Neural progenitor cell (in vitro differentiated cells): ENCODE measurements around the gene SP100. TPM values are rescaled to one million over a fixed set of nuclear protein-coding genes. Genes with fewer than 3 reads are reported as not detected.

Experiments used
- DNase-seq: peaks from one replicate; pipeline ENCODE4 v3.0.0-alpha.2; 2016; ENCODE audit warnings: low spot score
- H2AFZ ChIP-seq: fragments of 200-600 bp; sonication (generic); replicated peaks from 2 replicates; pipeline ENCODE4 v1.6.1; 2016; ENCODE audit warnings: antibody characterized with exemption
- H3F3A ChIP-seq: fragments of 200-600 bp; sonication (generic); 2 replicates; pipeline ENCODE4 v1.6.1; 2016; ENCODE audit warnings: antibody characterized with exemption, low read depth
- H3K27ac ChIP-seq: fragments of 200-600 bp; sonication (generic); 2 replicates; pipeline ENCODE4 v1.5.1; 2016; ENCODE audit warnings: mild to moderate bottlenecking
- H3K27me3 ChIP-seq: fragments of 200-600 bp; sonication (generic); 2 replicates; pipeline ENCODE4 v1.6.1; 2016; ENCODE audit warnings: mild to moderate bottlenecking, moderate library complexity
- H3K36me3 ChIP-seq: fragments of 200-600 bp; sonication (generic); 2 replicates; pipeline ENCODE4 v1.5.1; 2016
- H3K4me1 ChIP-seq: fragments of 200-600 bp; sonication (generic); 2 replicates; pipeline ENCODE4 v1.6.1; 2016; ENCODE audit warnings: mixed run types
- H3K4me2 ChIP-seq: fragments of 200-600 bp; sonication (generic); 2 replicates; pipeline ENCODE4 v1.6.1; 2016
- H3K4me3 ChIP-seq: fragments of 200-600 bp; sonication (generic); 2 replicates; pipeline ENCODE4 v1.5.1; 2016
- H3K79me2 ChIP-seq: fragments of 200-600 bp; sonication (generic); 2 replicates; pipeline ENCODE4 v1.6.1; 2016; ENCODE audit warnings: low read depth
- H3K9ac ChIP-seq: fragments of 200-600 bp; sonication (generic); 2 replicates; pipeline ENCODE4 v1.6.1; 2016
- H3K9me3 ChIP-seq: fragments of 200-600 bp; sonication (generic); 2 replicates; pipeline ENCODE4 v1.5.1; 2016; ENCODE audit warnings: low read depth
- H4K20me1 ChIP-seq: fragments of 200-600 bp; sonication (generic); 2 replicates; pipeline ENCODE4 v1.6.1; 2016; ENCODE audit warnings: low read depth
- H3K27ac Mint-ChIP-seq: 3 replicates; pipeline ENCODE4 v1.8.0; 2021; ENCODE audit warnings: mixed read lengths
- H3K27me3 Mint-ChIP-seq: 2 replicates; pipeline ENCODE4 v1.8.0; 2022; ENCODE audit warnings: low read depth, mild to moderate bottlenecking, inconsistent platforms, moderate library complexity, mixed read lengths; ENCODE audit not compliant: insufficient read depth
- H3K36me3 Mint-ChIP-seq: 3 replicates; pipeline ENCODE4 v1.8.0; 2021; ENCODE audit warnings: mixed read lengths
- H3K4me1 Mint-ChIP-seq: 3 replicates; pipeline ENCODE4 v1.8.0; 2021; ENCODE audit warnings: mixed read lengths
- H3K4me3 Mint-ChIP-seq: 3 replicates; pipeline ENCODE4 v1.8.0; 2021; ENCODE audit warnings: mild to moderate bottlenecking, moderate library complexity, mixed read lengths
- H3K9me3 Mint-ChIP-seq: 3 replicates; pipeline ENCODE4 v1.8.0; 2020; ENCODE audit warnings: mixed read lengths
- CTCF ChIP-seq: fragments of 200-600 bp; sonication (generic); IDR thresholded peaks from 2 replicates; pipeline ENCODE4 v1.5.1; 2017; ENCODE audit warnings: antibody characterized with exemption, mild to moderate bottlenecking
- EZH2 ChIP-seq: fragments of 200-600 bp; sonication (generic); IDR thresholded peaks from 2 replicates; pipeline ENCODE4 v1.6.1; 2017; ENCODE audit warnings: antibody characterized with exemption, mild to moderate bottlenecking, moderate library complexity
- EZH2phosphoT487 ChIP-seq: fragments of 200-600 bp; sonication (generic); IDR thresholded peaks from 2 replicates; pipeline ENCODE4 v1.6.1; 2017; ENCODE audit warnings: antibody characterized with exemption
- total RNA-seq: library from RNA; depleted of rRNA; stranded (reverse); fragments of >200 nt; gene quantifications from 2 replicates; pipeline ENCODE4 v1.2.3, GENCODE V29; 2015; ENCODE audit warnings: low replicate concordance

Gene SP100
- total RNA-seq, 1 donor from 2014 or later: 0.69 TPM

- no peaks in the 10 kb centered on the region for H3K79me2 ChIP-seq
- DNase-seq: no peak
These were observed 13.5 kb downstream of the SP100 start for GRCh38 chr2:230429513-230429912.

GRCh38 chr2:230430957-230431910, 15.2 kb downstream of the SP100 start:
- Histone ChIP-seq H3K9ac (no peak overlapping the region), H3K4me2 (no peak overlapping the region), H3K4me1 (no peaks in the 10 kb centered on the region), H2AFZ (no peak overlapping the region), H3K9me3 (no peaks in the 10 kb centered on the region), H3K36me3 (no peaks in the 10 kb centered on the region), H3F3A (no peaks in the 10 kb centered on the region), H3K27ac (no peak overlapping the region), H3K4me3 (no peak overlapping the region), H3K79me2 (no peaks in the 10 kb centered on the region), H3K27me3 (no peaks in the 10 kb centered on the region), H4K20me1 (no peaks in the 10 kb centered on the region)
- Mint-ChIP-seq H3K9me3 (peaks cover 6% of the 10 kb centered on the region), H3K4me3 (no peak overlapping the region), H3K36me3 (no peaks in the 10 kb centered on the region), H3K27me3 (peaks cover 2% of the 10 kb centered on the region), H3K4me1 (no peaks in the 10 kb centered on the region), H3K27ac (no peak overlapping the region)
- TF ChIP-seq CTCF (no peak), EZH2 (no peak), EZH2phosphoT487 (no peak)
- DNase-seq: no peak

More at GRCh38 chr2:230429513-230429912, 13.5 kb downstream of the SP100 start:
- Histone ChIP-seq H3K9ac (no peak overlapping the region), H3K9me3 (no peaks in the 10 kb centered on the region), H3K27me3 (no peaks in the 10 kb centered on the region), H3K4me2 (no peak overlapping the region), H3K4me1 (no peaks in the 10 kb centered on the region), H3F3A (no peaks in the 10 kb centered on the region), H4K20me1 (no peaks in the 10 kb centered on the region), H2AFZ (no peak overlapping the region), H3K36me3 (no peaks in the 10 kb centered on the region), H3K27ac (no peak overlapping the region), H3K4me3 (no peak overlapping the region)
- Mint-ChIP-seq H3K27ac (no peak overlapping the region), H3K27me3 (peaks cover 2% of the 10 kb centered on the region), H3K4me3 (no peak overlapping the region), H3K9me3 (peaks cover 5% of the 10 kb centered on the region), H3K4me1 (no peaks in the 10 kb centered on the region), H3K36me3 (no peaks in the 10 kb centered on the region)
- TF ChIP-seq EZH2 (no peak), EZH2phosphoT487 (no peak), CTCF (no peak)

GRCh38 chr2:230434677-230435324, 18.8 kb downstream of the SP100 start:
- no peaks in the 10 kb centered on the region for H3K4me1 Mint-ChIP-seq
- Histone ChIP-seq H4K20me1 (no peaks in the 10 kb centered on the region), H3K27me3 (no peaks in the 10 kb centered on the region), H3K4me2 (no peak overlapping the region), H3K27ac (no peak overlapping the region), H3F3A (no peaks in the 10 kb centered on the region), H3K36me3 (no peaks in the 10 kb centered on the region), H3K9ac (no peak overlapping the region), H3K9me3 (no peaks in the 10 kb centered on the region), H3K4me1 (no peaks in the 10 kb centered on the region), H3K4me3 (no peak overlapping the region), H2AFZ (no peak overlapping the region), H3K79me2 (no peaks in the 10 kb centered on the region)
- no peak overlapping the region for H3K4me3 Mint-ChIP-seq
- no peaks in the 10 kb centered on the region for H3K36me3 Mint-ChIP-seq
- no peak overlapping the region for H3K27ac Mint-ChIP-seq
- no peak for DNase-seq
- TF ChIP-seq EZH2phosphoT487 (no peak), EZH2 (no peak), CTCF (no peak)
- peaks cover 3% of the 10 kb centered on the region for H3K9me3 Mint-ChIP-seq
- H3K27me3 Mint-ChIP-seq: no peaks in the 10 kb centered on the region
